Astrocyte (in vitro differentiated cells and primary cell): Measurements from ENCODE around the gene FAM229A. TPM values are rescaled to one million over a fixed set of nuclear protein-coding genes. Genes with fewer than 3 reads are reported as not detected.

Experiments
- DNase-seq: peaks from one replicate; pipeline ENCODE4 v3.0.0-alpha.2; 2010; ENCODE audit warnings: low read depth
- FAIRE-seq: peaks from 2 replicates; lab custom pipeline; 2011; peaks lifted over from hg19 to GRCh38; lab: Jason Lieb, UNC
- H2AFZ ChIP-seq: 2 replicates; pipeline ENCODE4 v1.6.0; 2012; ENCODE audit warnings: low read depth, low read length, inconsistent platforms
- H3K27ac ChIP-seq: 2 replicates; pipeline ENCODE4 v1.5.1; 2011; ENCODE audit warnings: low read depth, low read length, inconsistent platforms
- H3K27me3 ChIP-seq: 2 replicates; pipeline ENCODE4 v1.6.0; 2011; ENCODE audit warnings: low read length, inconsistent platforms; ENCODE audit not compliant: insufficient read depth
- H3K36me3 ChIP-seq: 2 replicates; pipeline ENCODE4 v1.5.1; 2011; ENCODE audit warnings: low read length, inconsistent platforms; ENCODE audit not compliant: insufficient read depth
- H3K4me1 ChIP-seq: 2 replicates; pipeline ENCODE4 v1.5.1; 2011; ENCODE audit warnings: low read length, inconsistent platforms; ENCODE audit not compliant: insufficient read depth
- H3K4me2 ChIP-seq: 2 replicates; pipeline ENCODE4 v1.6.0; 2012; ENCODE audit warnings: low read length, inconsistent platforms
- H3K4me3 ChIP-seq: 2 replicates; pipeline ENCODE4 v1.5.1; 2011; ENCODE audit warnings: low read depth, mild to moderate bottlenecking, low read length, inconsistent platforms; ENCODE audit not compliant: insufficient read depth
- H3K79me2 ChIP-seq: 2 replicates; pipeline ENCODE4 v1.6.0; 2012; ENCODE audit warnings: mild to moderate bottlenecking, low read length, inconsistent platforms; ENCODE audit not compliant: insufficient read depth
- H3K9ac ChIP-seq: 2 replicates; pipeline ENCODE4 v1.6.0; 2012; ENCODE audit warnings: mild to moderate bottlenecking, low read length, inconsistent platforms
- H3K9me3 ChIP-seq: 2 replicates; pipeline ENCODE4 v1.5.1; 2012; ENCODE audit warnings: low read depth, mild to moderate bottlenecking, low read length, inconsistent platforms; ENCODE audit not compliant: insufficient read depth
- H4K20me1 ChIP-seq: 2 replicates; pipeline ENCODE4 v1.6.0; 2012; ENCODE audit warnings: low read length, inconsistent platforms; ENCODE audit not compliant: insufficient read depth
- H3K27ac Mint-ChIP-seq: one replicate; pipeline ENCODE4 v1.8.0; 2021; ENCODE audit warnings: mild to moderate bottlenecking, mixed read lengths; ENCODE audit not compliant: unreplicated experiment
- H3K27me3 Mint-ChIP-seq: one replicate; pipeline ENCODE4 v1.8.0; 2021; ENCODE audit warnings: low read depth, mixed read lengths; ENCODE audit not compliant: unreplicated experiment
- H3K36me3 Mint-ChIP-seq: one replicate; pipeline ENCODE4 v1.8.0; 2021; ENCODE audit warnings: low read depth, mixed read lengths; ENCODE audit not compliant: unreplicated experiment
- H3K4me1 Mint-ChIP-seq: one replicate; pipeline ENCODE4 v1.8.0; 2021; ENCODE audit warnings: low read depth, mixed read lengths; ENCODE audit not compliant: unreplicated experiment
- H3K4me3 Mint-ChIP-seq: one replicate; pipeline ENCODE4 v1.8.0; 2021; ENCODE audit warnings: mild to moderate bottlenecking, moderate library complexity, mixed read lengths; ENCODE audit not compliant: unreplicated experiment
- H3K9me3 Mint-ChIP-seq: one replicate; pipeline ENCODE4 v1.8.0; 2021; ENCODE audit warnings: mild to moderate bottlenecking, mixed read lengths; ENCODE audit not compliant: unreplicated experiment
- EZH2 ChIP-seq: IDR thresholded peaks from 2 replicates; pipeline ENCODE4 v1.6.1; 2012; ENCODE audit warnings: mild to moderate bottlenecking, low read length, inconsistent platforms; ENCODE audit not compliant: insufficient read depth
- total RNA-seq: library from RNA; stranded (reverse); gene quantifications from 2 replicates; pipeline ENCODE4 v1.2.1, GENCODE V29; 2021
- TF ChIP-seq, protein P1 (sequence below): IDR thresholded peaks from 2 replicates; pipeline ENCODE4 v1.5.1; 2011; ENCODE audit warnings: low read depth, mild to moderate bottlenecking, inconsistent platforms, low read length, moderate library complexity; ENCODE audit not compliant: insufficient read depth

The FAM229A gene
- total RNA-seq, 1 donor from 2014 or later = 4.2 TPM

DNA sequence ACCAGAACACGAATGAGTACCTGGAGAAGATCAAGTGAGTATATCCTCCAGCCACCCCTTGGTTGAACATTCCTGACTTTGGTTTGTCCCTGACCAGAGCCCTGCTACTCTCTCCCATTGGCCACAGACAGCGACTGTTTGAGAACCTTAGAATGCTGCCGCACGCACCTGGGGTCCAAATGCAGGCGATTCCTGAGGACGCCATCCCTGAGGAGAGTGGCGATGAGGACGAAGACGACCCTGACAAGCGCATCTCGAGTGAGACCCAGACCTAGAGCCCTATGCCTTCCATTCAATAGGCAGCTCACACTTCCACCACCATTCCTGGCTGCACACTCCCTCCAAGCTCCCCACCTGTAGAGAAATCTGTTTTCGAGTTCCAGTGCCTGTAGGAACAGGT, 30.7 kb downstream of the FAM229A start:
- peaks cover 18% of the 10 kb centered on the region for H3K4me1 Mint-ChIP-seq
- Histone ChIP-seq H4K20me1 (peaks cover 68% of the 10 kb centered on the region), H3K36me3 (peaks cover 43% of the 10 kb centered on the region), H3K4me2 (no peak overlapping the region), H3K4me1 (peaks cover 12% of the 10 kb centered on the region), H3K27ac (no peak overlapping the region), H3K27me3 (no peaks in the 10 kb centered on the region), H3K79me2 (peaks cover 36% of the 10 kb centered on the region), H3K9me3 (no peaks in the 10 kb centered on the region), H3K4me3 (no peak overlapping the region), H2AFZ (no peak overlapping the region), H3K9ac (no peak overlapping the region)
- H3K27me3 Mint-ChIP-seq = no peaks in the 10 kb centered on the region
- no peak overlapping the region for H3K27ac Mint-ChIP-seq
- TF ChIP-seq EZH2 = no peak
- TF ChIP-seq, protein P1, sequence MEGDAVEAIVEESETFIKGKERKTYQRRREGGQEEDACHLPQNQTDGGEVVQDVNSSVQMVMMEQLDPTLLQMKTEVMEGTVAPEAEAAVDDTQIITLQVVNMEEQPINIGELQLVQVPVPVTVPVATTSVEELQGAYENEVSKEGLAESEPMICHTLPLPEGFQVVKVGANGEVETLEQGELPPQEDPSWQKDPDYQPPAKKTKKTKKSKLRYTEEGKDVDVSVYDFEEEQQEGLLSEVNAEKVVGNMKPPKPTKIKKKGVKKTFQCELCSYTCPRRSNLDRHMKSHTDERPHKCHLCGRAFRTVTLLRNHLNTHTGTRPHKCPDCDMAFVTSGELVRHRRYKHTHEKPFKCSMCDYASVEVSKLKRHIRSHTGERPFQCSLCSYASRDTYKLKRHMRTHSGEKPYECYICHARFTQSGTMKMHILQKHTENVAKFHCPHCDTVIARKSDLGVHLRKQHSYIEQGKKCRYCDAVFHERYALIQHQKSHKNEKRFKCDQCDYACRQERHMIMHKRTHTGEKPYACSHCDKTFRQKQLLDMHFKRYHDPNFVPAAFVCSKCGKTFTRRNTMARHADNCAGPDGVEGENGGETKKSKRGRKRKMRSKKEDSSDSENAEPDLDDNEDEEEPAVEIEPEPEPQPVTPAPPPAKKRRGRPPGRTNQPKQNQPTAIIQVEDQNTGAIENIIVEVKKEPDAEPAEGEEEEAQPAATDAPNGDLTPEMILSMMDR = no peak
- FAIRE-seq (no peak), DNase-seq (no peak)
- H3K9me3 Mint-ChIP-seq = peaks cover 1% of the 10 kb centered on the region
- peaks cover 31% of the 10 kb centered on the region for H3K36me3 Mint-ChIP-seq
- H3K4me3 Mint-ChIP-seq = peak overlapping the region; percentile 37

DNA sequence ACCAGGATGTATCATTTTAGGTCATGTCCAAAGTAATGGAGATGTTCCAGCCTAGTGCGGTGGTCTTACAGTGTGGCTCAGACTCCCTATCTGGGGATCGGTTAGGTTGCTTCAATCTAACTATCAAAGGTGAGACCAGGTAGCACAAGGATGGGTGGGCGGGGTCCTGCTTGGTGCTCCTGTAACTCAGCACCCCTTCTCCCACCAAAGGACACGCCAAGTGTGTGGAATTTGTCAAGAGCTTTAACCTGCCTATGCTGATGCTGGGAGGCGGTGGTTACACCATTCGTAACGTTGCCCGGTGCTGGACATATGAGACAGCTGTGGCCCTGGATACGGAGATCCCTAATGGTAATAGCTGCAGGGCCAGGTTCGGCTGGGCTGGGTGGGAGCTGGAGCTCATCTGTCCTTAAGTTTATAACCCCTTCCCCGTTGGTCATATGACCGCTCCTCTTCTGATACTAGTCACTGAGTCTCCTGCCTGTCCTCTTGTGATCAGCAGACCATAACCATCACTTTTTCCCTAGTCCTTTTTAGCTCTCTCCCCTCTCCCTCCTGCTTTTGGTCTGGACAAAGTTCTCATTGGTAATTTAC, 31.6 kb downstream of the FAM229A start:
- peaks cover 68% of the 10 kb centered on the region for H4K20me1 ChIP-seq
- FAIRE-seq (no peak), DNase-seq (no peak)
- Mint-ChIP-seq H3K27ac (no peak overlapping the region), H3K4me3 (no peak overlapping the region), H3K36me3 (peaks cover 31% of the 10 kb centered on the region), H3K27me3 (no peaks in the 10 kb centered on the region), H3K9me3 (peaks cover 1% of the 10 kb centered on the region), H3K4me1 (peaks cover 18% of the 10 kb centered on the region)
- no peak overlapping the region for H3K4me2 ChIP-seq
- no peak overlapping the region for H2AFZ ChIP-seq
- H3K27ac ChIP-seq = no peak overlapping the region
- H3K27me3 ChIP-seq = no peaks in the 10 kb centered on the region
- no peak overlapping the region for H3K4me3 ChIP-seq
- no peak overlapping the region for H3K9ac ChIP-seq
- peaks cover 8% of the 10 kb centered on the region for H3K4me1 ChIP-seq
- H3K36me3 ChIP-seq = peaks cover 45% of the 10 kb centered on the region
- no peak for TF ChIP-seq EZH2
- TF ChIP-seq, protein P1 = no peak
- peaks cover 33% of the 10 kb centered on the region for H3K79me2 ChIP-seq
- no peaks in the 10 kb centered on the region for H3K9me3 ChIP-seq

DNA sequence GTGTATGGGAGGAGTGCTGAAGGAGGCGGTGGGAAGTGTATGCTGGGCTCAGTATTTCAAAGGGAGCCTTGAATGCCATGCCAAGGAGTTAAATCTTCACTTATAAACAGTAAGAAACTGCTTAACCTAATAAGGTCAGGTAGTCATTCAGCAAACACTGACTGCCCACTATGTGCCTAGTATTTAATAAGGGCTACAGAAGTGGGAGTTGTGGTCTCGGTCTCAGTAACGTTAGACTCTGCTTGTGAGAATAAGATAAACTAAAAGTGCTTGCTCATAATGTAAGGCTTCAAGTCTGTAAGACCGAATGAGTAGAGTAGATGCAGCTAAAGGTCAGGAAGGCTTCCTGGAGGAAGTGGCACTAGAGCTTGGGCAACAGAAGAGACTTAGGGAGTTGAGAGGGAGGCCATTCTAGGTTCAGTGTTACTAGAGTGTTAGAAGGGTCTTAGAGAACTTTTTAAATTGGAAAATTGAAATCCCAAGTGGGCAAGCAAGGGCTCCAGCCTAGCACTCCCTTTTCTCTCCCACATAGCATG, 32.3 kb downstream of the FAM229A start:
- Mint-ChIP-seq H3K4me1 (peaks cover 18% of the 10 kb centered on the region), H3K36me3 (peaks cover 36% of the 10 kb centered on the region), H3K4me3 (peak overlapping the region; percentile 14), H3K9me3 (peaks cover 1% of the 10 kb centered on the region), H3K27me3 (no peaks in the 10 kb centered on the region), H3K27ac (no peak overlapping the region)
- Histone ChIP-seq H3K9ac (no peak overlapping the region), H4K20me1 (peaks cover 65% of the 10 kb centered on the region), H3K36me3 (peaks cover 45% of the 10 kb centered on the region), H3K4me1 (peaks cover 8% of the 10 kb centered on the region), H3K4me3 (no peak overlapping the region), H3K9me3 (no peaks in the 10 kb centered on the region), H3K27me3 (no peaks in the 10 kb centered on the region), H3K27ac (no peak overlapping the region), H2AFZ (no peak overlapping the region), H3K79me2 (peaks cover 27% of the 10 kb centered on the region), H3K4me2 (no peak overlapping the region)
- no peak for FAIRE-seq
- no peak for DNase-seq
- TF ChIP-seq, protein P1 = no peak
- TF ChIP-seq EZH2 = no peak
